ENCODE measurements around the gene P2RX7. TPM values are rescaled to one million over a fixed set of nuclear protein-coding genes. Genes with fewer than 3 reads are reported as not detected.

Gene P2RX7
- total and polyA plus RNA-seq, 9 of the 15 experiments (the other 6 are each of a cell fraction or from before 2014, with no cell fraction given): 0.04 to 0.65 (median 0.30) TPM

DNA sequence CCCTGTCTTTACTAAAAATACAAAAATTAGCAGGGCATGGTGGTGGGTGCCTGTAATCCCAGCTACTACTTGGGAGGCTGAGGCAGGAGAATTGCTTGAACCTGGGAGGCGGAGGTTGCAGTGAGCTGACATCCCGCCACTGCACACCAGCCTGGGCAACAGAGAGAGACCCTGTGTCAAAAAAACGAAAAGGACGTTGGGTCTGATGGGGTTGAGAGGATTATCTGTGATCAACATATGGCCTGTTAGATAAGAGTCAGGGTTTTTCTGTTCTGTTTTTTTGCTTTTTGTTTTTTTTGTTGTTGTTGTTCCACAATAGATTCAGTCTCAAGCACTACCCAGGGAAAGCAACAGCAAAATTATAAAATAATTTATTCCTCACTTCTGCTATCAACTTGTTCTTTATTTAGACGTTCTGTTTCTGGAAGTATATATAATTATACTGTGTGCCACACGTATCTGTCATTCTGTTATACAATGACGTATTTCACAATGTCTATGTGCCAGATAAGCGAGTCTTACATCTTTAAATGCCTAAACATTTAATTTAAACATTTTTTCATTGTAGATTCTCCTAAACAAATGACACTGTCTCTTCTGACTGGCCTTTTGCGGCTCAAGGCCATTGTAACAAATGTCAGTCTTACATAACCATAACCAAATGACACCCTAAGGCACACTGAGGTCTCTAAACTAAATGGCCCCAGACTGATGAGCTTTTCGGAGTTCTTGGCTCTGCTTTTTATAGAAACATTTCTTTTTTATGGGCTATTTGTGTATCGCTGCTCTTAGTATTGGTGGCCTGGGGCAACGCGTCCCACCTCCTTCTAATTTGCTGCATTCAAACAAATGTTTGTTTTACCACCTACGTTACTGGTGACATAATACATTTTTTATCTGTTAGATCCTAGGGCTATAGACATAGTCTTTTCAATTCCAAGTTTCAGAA lies 70.0 kb downstream of the P2RX7 start (continued):
- TF ChIP-seq SUPT5H (IDR thresholded peaks at IDR 0.05) (no peak), ZFP1 (CRISPR knock-in tag; IDR thresholded peaks at IDR 0.05) (no peak), RBM34 (IDR thresholded peaks at IDR 0.05; ENCODE audit: borderline replicate concordance, insufficient read depth, low read length) (no peak), MAFG (tag; conservative IDR thresholded peaks at IDR 0.05) (no peak), SLC30A9 (CRISPR knock-in tag; IDR thresholded peaks at IDR 0.05) (no peak), NUFIP1 (IDR thresholded peaks at IDR 0.05; ENCODE audit: partially characterized antibody) (no peak), NEUROD1 (IDR thresholded peaks at IDR 0.05; ENCODE audit: borderline replicate concordance, low read depth, low read length, partially characterized antibody) (peak; percentile 30), ZFX (CRISPR knock-in tag; IDR thresholded peaks at IDR 0.05) (no peak), RHOXF2B (CRISPR knock-in tag; conservative IDR thresholded peaks at IDR 0.05) (no peak), BCOR (IDR thresholded peaks at IDR 0.05) (peak; percentile 93), ARHGAP35 (IDR thresholded peaks at IDR 0.05; ENCODE audit: partially characterized antibody) (no peak), ZEB2 (IDR thresholded peaks at IDR 0.05) (no peak), BRD9 (IDR thresholded peaks at IDR 0.05; ENCODE audit: low read depth, partially characterized antibody) (no peak), ZNF561 (CRISPR knock-in tag; conservative IDR thresholded peaks at IDR 0.05) (no peak), HOXB6 (CRISPR knock-in tag; IDR thresholded peaks at IDR 0.05; ENCODE audit: borderline replicate concordance) (no peak), TARDBP (IDR thresholded peaks at IDR 0.05) (no peak)
- TF ChIP-seq, protein P1, sequence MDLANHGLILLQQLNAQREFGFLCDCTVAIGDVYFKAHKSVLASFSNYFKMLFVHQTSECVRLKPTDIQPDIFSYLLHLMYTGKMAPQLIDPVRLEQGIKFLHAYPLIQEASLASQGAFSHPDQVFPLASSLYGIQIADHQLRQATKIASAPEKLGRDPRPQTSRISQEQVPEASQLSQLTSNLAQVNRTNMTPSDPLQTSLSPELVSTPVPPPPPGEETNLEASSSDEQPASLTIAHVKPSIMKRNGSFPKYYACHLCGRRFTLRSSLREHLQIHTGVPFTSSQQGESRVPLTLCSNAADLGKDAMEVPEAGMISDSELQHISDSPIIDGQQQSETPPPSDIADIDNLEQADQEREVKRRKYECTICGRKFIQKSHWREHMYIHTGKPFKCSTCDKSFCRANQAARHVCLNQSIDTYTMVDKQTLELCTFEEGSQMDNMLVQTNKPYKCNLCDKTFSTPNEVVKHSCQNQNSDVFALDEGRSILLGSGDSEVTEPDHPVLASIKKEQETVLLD (IDR thresholded peaks at IDR 0.05): no peak
- TF ChIP-seq, protein P2, sequence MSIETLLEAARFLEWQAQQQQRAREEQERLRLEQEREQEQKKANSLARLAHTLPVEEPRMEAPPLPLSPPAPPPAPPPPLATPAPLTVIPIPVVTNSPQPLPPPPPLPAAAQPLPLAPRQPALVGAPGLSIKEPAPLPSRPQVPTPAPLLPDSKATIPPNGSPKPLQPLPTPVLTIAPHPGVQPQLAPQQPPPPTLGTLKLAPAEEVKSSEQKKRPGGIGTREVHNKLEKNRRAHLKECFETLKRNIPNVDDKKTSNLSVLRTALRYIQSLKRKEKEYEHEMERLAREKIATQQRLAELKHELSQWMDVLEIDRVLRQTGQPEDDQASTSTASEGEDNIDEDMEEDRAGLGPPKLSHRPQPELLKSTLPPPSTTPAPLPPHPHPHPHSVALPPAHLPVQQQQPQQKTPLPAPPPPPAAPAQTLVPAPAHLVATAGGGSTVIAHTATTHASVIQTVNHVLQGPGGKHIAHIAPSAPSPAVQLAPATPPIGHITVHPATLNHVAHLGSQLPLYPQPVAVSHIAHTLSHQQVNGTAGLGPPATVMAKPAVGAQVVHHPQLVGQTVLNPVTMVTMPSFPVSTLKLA (conservative IDR thresholded peaks at IDR 0.05): 0 out of 4 replicates have a peak, but pooled peaks of 1 of the 2 experiments have one; percentile 22
- TF ChIP-seq, protein P3, sequence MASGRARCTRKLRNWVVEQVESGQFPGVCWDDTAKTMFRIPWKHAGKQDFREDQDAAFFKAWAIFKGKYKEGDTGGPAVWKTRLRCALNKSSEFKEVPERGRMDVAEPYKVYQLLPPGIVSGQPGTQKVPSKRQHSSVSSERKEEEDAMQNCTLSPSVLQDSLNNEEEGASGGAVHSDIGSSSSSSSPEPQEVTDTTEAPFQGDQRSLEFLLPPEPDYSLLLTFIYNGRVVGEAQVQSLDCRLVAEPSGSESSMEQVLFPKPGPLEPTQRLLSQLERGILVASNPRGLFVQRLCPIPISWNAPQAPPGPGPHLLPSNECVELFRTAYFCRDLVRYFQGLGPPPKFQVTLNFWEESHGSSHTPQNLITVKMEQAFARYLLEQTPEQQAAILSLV (tag; IDR thresholded peaks at IDR 0.05): no peak
- TF ChIP-seq, protein P4, sequence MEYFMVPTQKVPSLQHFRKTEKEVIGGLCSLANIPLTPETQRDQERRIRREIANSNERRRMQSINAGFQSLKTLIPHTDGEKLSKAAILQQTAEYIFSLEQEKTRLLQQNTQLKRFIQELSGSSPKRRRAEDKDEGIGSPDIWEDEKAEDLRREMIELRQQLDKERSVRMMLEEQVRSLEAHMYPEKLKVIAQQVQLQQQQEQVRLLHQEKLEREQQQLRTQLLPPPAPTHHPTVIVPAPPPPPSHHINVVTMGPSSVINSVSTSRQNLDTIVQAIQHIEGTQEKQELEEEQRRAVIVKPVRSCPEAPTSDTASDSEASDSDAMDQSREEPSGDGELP (CRISPR knock-in tag; IDR thresholded peaks at IDR 0.05; ENCODE audit: borderline replicate concordance): peak; percentile 46; the same call in 1 of the 2 replicates
- TF ChIP-seq, protein P5, sequence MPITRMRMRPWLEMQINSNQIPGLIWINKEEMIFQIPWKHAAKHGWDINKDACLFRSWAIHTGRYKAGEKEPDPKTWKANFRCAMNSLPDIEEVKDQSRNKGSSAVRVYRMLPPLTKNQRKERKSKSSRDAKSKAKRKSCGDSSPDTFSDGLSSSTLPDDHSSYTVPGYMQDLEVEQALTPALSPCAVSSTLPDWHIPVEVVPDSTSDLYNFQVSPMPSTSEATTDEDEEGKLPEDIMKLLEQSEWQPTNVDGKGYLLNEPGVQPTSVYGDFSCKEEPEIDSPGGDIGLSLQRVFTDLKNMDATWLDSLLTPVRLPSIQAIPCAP (CRISPR knock-in tag; IDR thresholded peaks at IDR 0.05; ENCODE audit: borderline replicate concordance): no peak
- TF ChIP-seq, protein P6, sequence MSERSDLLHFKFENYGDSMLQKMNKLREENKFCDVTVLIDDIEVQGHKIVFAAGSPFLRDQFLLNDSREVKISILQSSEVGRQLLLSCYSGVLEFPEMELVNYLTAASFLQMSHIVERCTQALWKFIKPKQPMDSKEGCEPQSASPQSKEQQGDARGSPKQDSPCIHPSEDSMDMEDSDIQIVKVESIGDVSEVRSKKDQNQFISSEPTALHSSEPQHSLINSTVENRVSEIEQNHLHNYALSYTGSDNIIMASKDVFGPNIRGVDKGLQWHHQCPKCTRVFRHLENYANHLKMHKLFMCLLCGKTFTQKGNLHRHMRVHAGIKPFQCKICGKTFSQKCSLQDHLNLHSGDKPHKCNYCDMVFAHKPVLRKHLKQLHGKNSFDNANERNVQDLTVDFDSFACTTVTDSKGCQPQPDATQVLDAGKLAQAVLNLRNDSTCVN (CRISPR knock-in tag; IDR thresholded peaks at IDR 0.05): no peak
